SW 1271 (cell line): ENCODE measurements around the gene PRR23A.
"Not testable (repeated sequence)": the region's sequence is repeated elsewhere in the genome, so short reads cannot be mapped to it uniquely, and the experiment has no call there.

ENCODE experiments used
- DNase-seq, 2 experiments: peaks; one replicate each; lab custom pipeline; 2025; lab: John Stamatoyannopoulos, UW

Gene PRR23A

DNA sequence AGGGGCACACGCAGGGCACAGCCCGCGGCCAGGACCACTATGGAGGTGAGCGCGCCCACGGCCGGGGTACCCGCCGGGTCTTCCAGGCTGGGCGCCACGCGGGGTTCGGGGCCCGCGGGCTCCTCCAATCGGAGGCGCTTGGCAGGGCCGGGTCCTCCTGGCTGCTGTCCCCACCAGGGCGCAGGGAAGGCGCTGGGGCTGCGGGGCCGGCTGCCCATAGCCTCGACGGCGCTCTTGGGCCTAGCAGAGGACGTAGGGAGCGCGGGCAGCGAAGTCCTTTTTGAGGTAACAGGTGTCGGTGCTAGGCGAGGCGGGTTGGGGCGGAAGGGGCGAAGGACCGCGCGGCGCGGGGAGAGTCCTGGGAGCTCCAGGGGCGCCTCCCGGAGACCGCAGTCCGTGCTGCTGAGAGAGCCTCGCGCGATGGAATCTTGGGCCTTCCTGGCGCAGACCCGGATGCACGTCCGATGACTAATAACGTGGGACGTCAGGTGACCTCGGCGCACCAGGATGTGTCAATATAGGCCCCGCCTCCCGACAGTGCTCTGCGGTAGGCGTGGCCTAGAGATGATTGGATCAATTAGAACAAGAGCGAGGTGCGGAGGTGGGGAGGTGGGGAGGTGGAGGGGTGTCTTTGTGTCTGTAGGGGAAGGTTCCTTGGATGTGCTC is at the start of gene PRR23A:
Gene PRR23A, minus strand, starts transcription at position 218 of the 666 bp plus-strand sequence. Its CDS starts 0 bp downstream, at position 218.
- no peak for DNase-seq

- no peak for DNase-seq
Observed at GRCh38 chr3:139052802-139053600, 46.9 kb upstream of the PRR23A start.

- no peak for DNase-seq
Observed at GRCh38 chr3:139044366-139045210, 38.5 kb upstream of the PRR23A start, which contains the start of gene PRR23C. Gene PRR23C, minus strand, starts transcription at chr3:139044892. Its CDS starts 272 bp downstream, at chr3:139044620.

DNA sequence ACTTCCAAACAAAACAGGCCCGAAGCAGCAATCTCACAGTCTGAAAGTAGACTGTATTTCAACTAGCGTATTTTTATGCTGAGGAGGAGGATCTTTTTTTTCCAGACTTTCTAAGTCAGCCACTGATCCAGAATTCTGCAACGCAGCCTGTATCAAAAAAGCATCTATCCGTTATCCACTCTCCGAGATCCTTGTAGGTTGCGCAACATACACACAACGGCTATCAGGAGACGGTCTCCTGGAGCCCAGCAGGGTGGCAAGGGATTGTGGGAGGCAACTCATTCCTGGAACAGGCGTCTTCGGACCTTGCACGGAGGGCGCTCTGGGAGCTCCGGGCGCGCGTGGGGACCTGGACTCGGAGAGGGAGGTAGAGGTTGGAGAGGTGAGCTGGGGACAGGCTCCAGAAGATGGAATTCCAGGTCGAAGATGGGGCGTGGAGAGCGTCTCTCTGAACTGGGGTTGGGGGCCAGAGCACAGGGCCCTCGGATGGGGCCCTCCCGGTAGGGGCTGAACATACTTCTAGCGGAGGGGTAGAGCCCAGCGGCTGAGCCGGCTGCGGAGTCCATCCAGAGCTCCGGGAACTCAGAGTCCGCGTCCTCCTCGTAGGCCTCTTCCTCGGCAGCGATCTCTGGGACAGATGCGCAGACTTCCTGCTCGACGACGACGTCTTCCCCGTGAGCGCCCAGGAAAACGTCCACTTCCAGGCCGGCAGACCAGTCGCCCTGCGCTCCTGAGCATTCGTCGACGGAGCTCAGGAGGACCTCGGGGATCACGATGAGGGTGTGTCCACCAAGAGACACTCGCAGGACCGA is 37.7 kb upstream of the PRR23A start:
- DNase-seq: no peak

GRCh38 chr3:139037478-139037877 is 31.4 kb upstream of the PRR23A start:
- DNase-seq: no peak

- no peak for DNase-seq
Observed at GRCh38 chr3:139032326-139033002, 26.4 kb upstream of the PRR23A start.

DNA sequence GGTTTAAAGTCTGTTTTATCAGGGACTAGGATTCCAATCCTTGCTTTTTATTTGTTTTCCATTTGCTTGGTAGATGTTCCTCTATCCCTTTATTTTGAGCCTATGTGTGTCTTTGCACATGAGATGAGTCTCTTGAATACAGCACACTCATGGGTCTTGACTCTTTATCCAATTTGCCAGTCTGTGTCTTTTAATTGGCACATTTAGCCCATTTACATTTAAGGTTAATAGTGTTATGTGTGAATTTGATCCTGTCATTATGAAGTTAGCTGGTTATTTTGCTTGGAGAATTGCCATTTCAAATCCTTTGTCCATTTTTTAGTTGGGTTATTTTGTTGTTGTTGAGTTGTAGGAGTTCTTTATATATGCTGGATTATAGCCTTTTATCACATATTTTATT is 24.5 kb upstream of the PRR23A start:
- DNase-seq: not testable (repeated sequence)

DNA sequence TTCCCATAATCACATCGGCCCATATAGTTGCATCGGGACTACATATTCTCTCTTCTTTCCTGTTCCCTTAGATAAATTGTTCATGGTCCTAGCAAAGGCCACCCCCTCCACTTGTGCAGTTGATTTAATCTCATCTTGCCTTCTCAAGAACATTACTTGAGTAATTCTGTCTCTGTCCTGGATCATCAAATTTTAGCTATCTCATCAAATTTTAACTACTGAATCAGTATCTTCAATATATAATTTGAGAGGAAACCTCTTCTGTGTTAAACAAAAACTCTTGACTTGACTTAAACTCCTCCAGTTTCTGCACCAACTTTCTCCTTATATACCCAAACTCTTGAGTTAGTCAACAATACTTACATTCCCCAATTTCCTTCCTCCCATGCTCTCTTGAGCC is 18.9 kb upstream of the PRR23A start:
- DNase-seq: no peak

DNA sequence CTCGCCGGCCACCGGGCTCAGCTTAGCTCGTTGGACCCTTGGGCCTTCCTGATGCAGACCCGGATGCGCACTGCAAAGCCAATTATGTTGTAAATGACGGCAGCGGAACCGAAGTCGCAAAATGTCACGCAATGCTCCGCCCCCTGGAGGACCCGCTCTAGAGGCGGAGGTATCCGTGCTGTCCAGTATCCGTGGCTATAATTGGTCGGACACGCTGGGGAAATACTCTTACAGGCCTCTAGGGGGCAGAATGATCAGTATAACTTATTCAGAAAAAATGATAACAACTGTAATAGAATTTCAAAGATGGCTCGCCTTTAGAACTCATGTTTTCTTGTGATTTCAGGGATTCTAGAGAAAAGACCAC is 14.8 kb upstream of the PRR23A start, which contains the start of gene PRR23B:
Gene PRR23B, minus strand, starts transcription at position 59 of the 367 bp plus-strand sequence. CDS start 265 bp downstream, outside the sequence.
- no peak for DNase-seq

DNA sequence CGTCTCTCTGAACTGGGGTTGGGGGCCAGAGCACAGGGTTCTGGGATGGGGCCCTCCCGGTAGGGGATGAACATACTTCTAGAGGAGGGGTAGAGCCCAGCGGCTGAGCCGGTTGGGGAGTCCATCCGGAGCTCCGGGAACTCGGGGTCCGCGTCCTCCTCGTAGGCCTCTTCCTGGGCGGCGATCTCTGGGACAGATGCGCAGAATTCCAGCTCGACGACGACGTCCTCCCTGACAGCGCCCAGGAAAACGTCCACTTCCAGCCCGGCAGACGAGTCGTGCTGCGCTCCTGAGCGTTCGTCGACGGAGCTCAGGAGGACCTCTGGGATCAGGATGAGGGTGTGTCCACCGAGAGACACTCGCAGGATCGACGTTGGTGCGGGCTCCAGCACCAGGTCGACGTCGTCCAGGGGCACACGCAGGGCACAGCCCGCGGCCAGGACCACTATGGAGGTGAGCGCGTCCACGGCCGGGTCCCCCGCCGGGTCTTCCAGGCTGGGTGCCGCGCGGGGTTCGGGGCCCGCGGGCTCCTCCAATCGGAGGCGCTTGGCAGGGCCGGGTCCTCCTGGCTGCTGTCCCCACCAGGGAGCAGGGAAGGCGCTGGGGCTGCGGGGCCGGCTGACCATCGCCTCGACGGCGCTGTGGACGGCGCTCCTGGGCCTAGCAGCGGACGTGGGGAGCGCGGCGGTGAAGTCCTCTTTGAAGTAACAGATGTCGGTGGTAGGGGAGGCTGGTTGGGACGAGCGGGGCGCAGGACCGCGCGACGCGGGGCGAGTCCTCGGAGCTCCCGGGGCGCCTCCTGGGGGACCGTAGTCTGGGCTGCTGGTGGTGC is 14.2 kb upstream of the PRR23A start:
- DNase-seq: no peak

GRCh38 chr3:139016430-139017048 is 10.5 kb upstream of the PRR23A start:
- DNase-seq: no peak

- no peak for DNase-seq
Observed at GRCh38 chr3:139005356-139005993, 593 bp downstream of the PRR23A start.

DNA sequence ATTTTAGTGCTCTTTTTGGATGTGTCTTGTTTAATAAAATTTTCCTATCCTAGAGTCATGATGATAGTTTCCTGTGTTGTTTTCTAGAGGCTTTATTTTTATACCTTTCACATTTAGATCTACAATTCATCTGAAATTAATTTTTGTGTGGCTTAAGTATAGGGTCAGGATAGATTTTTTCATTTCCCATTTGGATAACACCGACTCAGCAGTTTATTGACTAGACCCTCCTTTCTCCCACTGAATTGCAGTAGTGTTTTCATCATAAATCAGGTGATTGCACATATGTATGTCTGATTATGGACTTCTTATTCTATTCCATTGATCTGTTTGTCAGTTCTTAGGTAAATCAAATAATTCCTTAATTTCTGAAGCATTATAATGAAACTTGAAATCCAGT is 10.4 kb downstream of the PRR23A start:
- no peak for DNase-seq

DNA sequence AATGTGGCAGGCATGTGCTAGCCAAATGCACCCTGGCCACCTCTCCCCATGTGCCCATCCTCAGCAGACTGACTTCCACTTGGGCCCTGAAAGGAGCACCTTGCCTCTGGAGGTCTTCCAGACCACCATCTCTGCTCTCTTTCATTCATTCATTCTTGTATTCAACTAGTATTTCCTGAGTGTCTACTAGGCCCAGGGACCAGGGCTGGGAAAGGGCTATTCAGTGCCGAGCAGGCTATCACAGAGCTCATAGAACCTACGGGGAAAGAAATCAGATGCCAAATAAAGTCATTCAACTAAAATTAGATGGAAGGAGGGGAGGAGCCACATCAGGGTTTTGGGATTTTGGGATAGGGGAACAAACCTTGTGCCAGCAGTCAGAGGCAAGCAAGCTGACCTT is 18.9 kb downstream of the PRR23A start:
- no peak for DNase-seq

DNA sequence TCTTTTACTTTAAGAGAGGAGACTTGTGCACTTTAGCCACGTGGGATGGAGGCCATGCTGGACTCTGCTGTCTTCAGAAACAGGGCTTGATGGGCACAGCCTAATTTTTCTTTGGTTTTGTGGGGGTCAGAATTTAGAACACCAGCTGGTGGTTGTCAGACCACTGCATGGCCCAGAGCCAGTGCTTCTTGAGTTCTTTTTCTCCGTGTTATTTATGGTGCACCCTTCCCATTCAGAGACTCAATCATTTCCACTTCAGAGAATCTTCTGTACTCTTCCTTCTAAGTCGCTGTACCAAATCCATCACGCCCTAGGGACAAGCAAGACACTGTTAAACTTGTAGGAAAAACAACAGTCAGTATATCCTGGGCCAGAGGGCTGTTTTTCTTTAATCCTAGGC is 20.1 kb downstream of the PRR23A start:
- no peak for DNase-seq

DNA sequence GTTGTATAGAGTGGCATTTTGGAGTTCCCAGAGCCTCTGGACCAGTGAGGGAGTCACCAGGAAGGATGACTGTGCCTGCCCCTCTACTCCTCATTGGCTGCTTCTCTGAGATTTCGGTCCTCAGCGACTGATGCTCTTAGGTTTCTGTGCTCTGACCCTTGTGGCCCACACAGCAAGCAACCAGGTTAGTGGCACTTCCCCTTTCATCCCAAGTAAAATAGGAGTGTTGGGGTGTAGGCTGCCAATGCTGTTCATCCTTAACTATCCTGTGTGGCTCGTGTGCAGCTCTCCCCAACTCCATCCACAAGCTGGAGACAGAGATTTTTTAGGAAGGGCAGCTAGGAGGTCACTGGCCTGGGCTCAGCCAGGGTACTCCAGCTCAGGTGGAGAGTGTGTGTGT is 21.3 kb downstream of the PRR23A start:
- DNase-seq: no peak

- no peak for DNase-seq
Observed at GRCh38 chr3:138976047-138976446, 30.0 kb downstream of the PRR23A start.

GRCh38 chr3:138975351-138975750 is 30.7 kb downstream of the PRR23A start:
- no peak for DNase-seq

GRCh38 chr3:138974462-138974861 is 31.6 kb downstream of the PRR23A start:
- DNase-seq: no peak
